ENCODE results near the gene PDX1. TPM values are rescaled to one million over a fixed set of nuclear protein-coding genes. Genes with fewer than 3 reads are reported as not detected.

PDX1 gene
- total RNA-seq, 4 donors from 2014 or later = not detected

- Histone ChIP-seq H3K9me3 (no peaks in the 10 kb centered on the region), H3K36me3 (no peaks in the 10 kb centered on the region), H3K4me1 (peaks cover 0 to 5% of the 10 kb centered on the region in 2 donors), H3K27me3 (peaks cover 82 to 88% (median 85%) of the 10 kb centered on the region in 3 donors), H3K4me3 (no peak overlapping the region), H3K27ac (no peak overlapping the region)
- in situ Hi-C loops (cut with MboI; ENCODE audit: low sequenced_read_pairs in 4 of 4) = no loop called here
- intact Hi-C loops (cut with DNase I; ENCODE audit: low total_unique reads) = no loop called here
- ATAC-seq (no peak), DNase-seq (no peak)
- TF ChIP-seq POLR2A (IDR thresholded peaks at IDR 0.05) (no peak), CTCF (IDR thresholded peaks at IDR 0.05 in 4 of 5, conservative IDR thresholded peaks at IDR 0.05 in 1 of 5) (no peak)
Measured at GRCh38 chr13:27967203-27967735, 47.5 kb downstream of the PDX1 start.

GRCh38 chr13:27967736-27968315 is 48.0 kb downstream of the PDX1 start:
- DNase-seq (no peak), ATAC-seq (no peak)
- Histone ChIP-seq H3K4me3 (peak overlapping the region in 1 of 4 donors; percentile 38), H3K4me1 (peaks cover 0 to 5% of the 10 kb centered on the region in 2 donors), H3K27ac (no peak overlapping the region), H3K27me3 (peaks cover 85 to 93% (median 90%) of the 10 kb centered on the region in 3 donors), H3K9me3 (no peaks in the 10 kb centered on the region), H3K36me3 (no peaks in the 10 kb centered on the region)
- in situ Hi-C loops (cut with MboI; ENCODE audit: low sequenced_read_pairs in 4 of 4) (no loop called here), intact Hi-C loops (cut with DNase I; ENCODE audit: low total_unique reads) (no loop called here)
- no peak for TF ChIP-seq CTCF (IDR thresholded peaks at IDR 0.05 in 4 of 5, conservative IDR thresholded peaks at IDR 0.05 in 1 of 5)

- ATAC-seq (no peak), DNase-seq (no peak)
- Histone ChIP-seq H3K27ac (no peak overlapping the region), H3K36me3 (no peaks in the 10 kb centered on the region), H3K27me3 (peaks cover 87 to 98% (median 92%) of the 10 kb centered on the region in 3 donors), H3K4me3 (peak overlapping the region in 2 of 4 donors; percentile 1 to 38), H3K9me3 (no peaks in the 10 kb centered on the region), H3K4me1 (peaks cover 0 to 5% of the 10 kb centered on the region in 2 donors)
- TF ChIP-seq POLR2A (IDR thresholded peaks at IDR 0.05) (no peak), CTCF (IDR thresholded peaks at IDR 0.05 in 4 of 5, conservative IDR thresholded peaks at IDR 0.05 in 1 of 5) (no peak)
- intact Hi-C loops (cut with DNase I; ENCODE audit: low total_unique reads) = no loop called here
- in situ Hi-C loops (cut with MboI; ENCODE audit: low sequenced_read_pairs in 4 of 4) = no loop called here
Measured at GRCh38 chr13:27968316-27969081, 48.7 kb downstream of the PDX1 start.

GRCh38 chr13:27969082-27969865 is 49.5 kb downstream of the PDX1 start, which contains the start of gene CDX2:
Gene CDX2 (minus strand): TSS chr13:27969315. CDS start chr13:27969006, 309 bp downstream.
- peak within 1 kb of the TSS in 2 of 4 donors; percentile 1 to 38 for H3K4me3 ChIP-seq
- intact Hi-C loops (cut with DNase I; ENCODE audit: low total_unique reads) = no loop called here
- TF ChIP-seq CTCF (IDR thresholded peaks at IDR 0.05 in 4 of 5, conservative IDR thresholded peaks at IDR 0.05 in 1 of 5) (no peak), POLR2A (IDR thresholded peaks at IDR 0.05) (no peak)
- H3K9me3 ChIP-seq = no peaks in the 10 kb centered on the region
- H3K27ac ChIP-seq = no peak within 1 kb of the TSS
- peaks cover 0 to 5% of the 10 kb centered on the region in 2 donors for H3K4me1 ChIP-seq
- ATAC-seq = no peak
- H3K36me3 ChIP-seq = no peaks in the 10 kb centered on the region
- no peak for DNase-seq
- H3K27me3 ChIP-seq = peaks cover 91 to 98% (median 92%) of the 10 kb centered on the region in 3 donors
- in situ Hi-C loops (cut with MboI; ENCODE audit: low sequenced_read_pairs in 4 of 4) = no loop called here

Data from gastrocnemius medialis (tissue), 4 donors.